Stomach (tissue), 4 donors: ENCODE measurements around the gene STARD8.

ENCODE experiments used
- POLR2A ChIP-seq, 4 donors: fragments of 450-650 bp; IDR thresholded peaks; one replicate each; pipeline ENCODE4 v1.6.1; 2016; ENCODE audit warnings: antibody characterized with exemption in 4 of 4, control low read depth in 2 of 4, mild to moderate bottlenecking in 1 of 4, moderate library complexity in 1 of 4
- POLR2AphosphoS5 ChIP-seq, 3 donors: sonication (generic); formaldehyde crosslinking; IDR thresholded peaks; one replicate each; pipeline ENCODE4 v1.6.1; 2016; ENCODE audit warnings: antibody characterized with exemption in 3 of 3
- TF ChIP-seq, protein P1 (sequence below), 7 experiments: fragments of 450-650 bp in 4 of 7; fragments of 200-600 bp in 3 of 7; sonication (generic) in 3 of 7; IDR thresholded peaks; one replicate each; pipeline ENCODE4 v1.5.1; 2016 to 2019; ENCODE audit warnings: antibody characterized with exemption in 7 of 7, control low read depth in 2 of 7, mild to moderate bottlenecking in 1 of 7

DNA sequence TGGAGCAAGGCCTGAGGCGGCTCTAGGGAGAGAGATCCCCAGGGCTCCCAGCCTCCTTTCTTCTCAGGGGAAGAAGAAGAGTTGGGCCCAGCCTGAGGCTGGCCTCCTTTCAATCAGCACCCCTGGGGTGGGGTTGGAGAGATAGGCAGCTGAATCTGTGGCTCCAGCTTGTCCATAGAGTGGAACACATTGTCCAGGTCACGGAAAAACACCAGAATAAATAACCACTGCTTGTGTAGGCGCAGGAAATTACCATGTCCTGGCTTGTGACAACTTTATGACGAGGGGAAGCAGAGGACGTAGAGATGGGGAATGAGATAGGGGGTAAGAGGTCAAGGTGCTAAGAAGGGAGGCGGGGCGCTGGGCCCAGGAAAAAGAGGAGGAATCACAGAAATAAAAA is 100.6 kb downstream of the STARD8 start:
- TF ChIP-seq POLR2A (IDR thresholded peaks at IDR 0.05) (no peak), POLR2AphosphoS5 (IDR thresholded peaks at IDR 0.05) (no peak)
- TF ChIP-seq, protein P1, sequence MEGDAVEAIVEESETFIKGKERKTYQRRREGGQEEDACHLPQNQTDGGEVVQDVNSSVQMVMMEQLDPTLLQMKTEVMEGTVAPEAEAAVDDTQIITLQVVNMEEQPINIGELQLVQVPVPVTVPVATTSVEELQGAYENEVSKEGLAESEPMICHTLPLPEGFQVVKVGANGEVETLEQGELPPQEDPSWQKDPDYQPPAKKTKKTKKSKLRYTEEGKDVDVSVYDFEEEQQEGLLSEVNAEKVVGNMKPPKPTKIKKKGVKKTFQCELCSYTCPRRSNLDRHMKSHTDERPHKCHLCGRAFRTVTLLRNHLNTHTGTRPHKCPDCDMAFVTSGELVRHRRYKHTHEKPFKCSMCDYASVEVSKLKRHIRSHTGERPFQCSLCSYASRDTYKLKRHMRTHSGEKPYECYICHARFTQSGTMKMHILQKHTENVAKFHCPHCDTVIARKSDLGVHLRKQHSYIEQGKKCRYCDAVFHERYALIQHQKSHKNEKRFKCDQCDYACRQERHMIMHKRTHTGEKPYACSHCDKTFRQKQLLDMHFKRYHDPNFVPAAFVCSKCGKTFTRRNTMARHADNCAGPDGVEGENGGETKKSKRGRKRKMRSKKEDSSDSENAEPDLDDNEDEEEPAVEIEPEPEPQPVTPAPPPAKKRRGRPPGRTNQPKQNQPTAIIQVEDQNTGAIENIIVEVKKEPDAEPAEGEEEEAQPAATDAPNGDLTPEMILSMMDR (IDR thresholded peaks at IDR 0.05): no peak
